Gastroesophageal sphincter (tissue), 4 donors: ENCODE results near the gene PLEKHM3. TPM values are rescaled to one million over a fixed set of nuclear protein-coding genes. Genes with fewer than 3 reads are reported as not detected.

Experiments used
- ATAC-seq: fragments of 150-250 bp; one replicate; pipeline ENCODE4 v1.9.1; 2016; ENCODE audit warnings: mild to moderate bottlenecking, moderate library complexity
- H3K27ac ChIP-seq, 4 donors: fragments of 200-600 bp; sonication (generic) in 3 of 4; 1 replicate in 3 of 4; 2 replicates in 1 of 4; pipeline ENCODE4 v1.5.1; 2016 to 2019
- H3K27me3 ChIP-seq: fragments of 200-600 bp; sonication (generic); one replicate; pipeline ENCODE4 v1.5.1; 2019
- H3K36me3 ChIP-seq, 2 donors: fragments of 200-600 bp; sonication (generic); one replicate each; pipeline ENCODE4 v1.5.1; 2019; ENCODE audit warnings: control low read depth in 1 of 2
- H3K4me1 ChIP-seq, 3 donors: fragments of 200-600 bp; sonication (generic); 1 replicate in 2 of 3; 2 replicates in 1 of 3; pipeline ENCODE4 v1.5.1; 2016 to 2019; ENCODE audit warnings: control low read depth in 2 of 3
- H3K4me3 ChIP-seq, 2 donors: fragments of 200-600 bp; sonication (generic); one replicate each; pipeline ENCODE4 v1.5.1; 2019; ENCODE audit warnings: mild to moderate bottlenecking in 1 of 2, moderate library complexity in 1 of 2
- H3K9me3 ChIP-seq, 3 donors: fragments of 200-600 bp; sonication (generic); one replicate each; pipeline ENCODE4 v1.5.1; 2017 to 2019; ENCODE audit warnings: control low read depth in 2 of 3
- EP300 ChIP-seq: sonication (generic); formaldehyde crosslinking; IDR thresholded peaks from one replicate; pipeline ENCODE4 v1.6.1; 2017; ENCODE audit warnings: antibody characterized with exemption, mild to moderate bottlenecking
- POLR2A ChIP-seq, 2 donors: fragments of 450-650 bp; IDR thresholded peaks; one replicate each; pipeline ENCODE4 v1.6.1; 2017; ENCODE audit warnings: antibody characterized with exemption in 2 of 2, mild to moderate bottlenecking in 2 of 2, moderate library complexity in 1 of 2
- POLR2AphosphoS5 ChIP-seq: sonication (generic); formaldehyde crosslinking; IDR thresholded peaks from one replicate; pipeline ENCODE4 v1.6.1; 2017; ENCODE audit warnings: antibody characterized with exemption
- WGBS, 2 donors: methylation state at CpG; one replicate each; pipeline ENCODE4 v1.1.5; 2018; ENCODE audit warnings: low coverage in 1 of 2; 5-methylcytosine and 5-hydroxymethylcytosine counted together
- total RNA-seq, 4 donors: library from RNA; depleted of rRNA; stranded (reverse); fragments of >200 nt; gene quantifications; one replicate each; pipeline ENCODE4 v1.1.0, GENCODE V29; 2016
- TF ChIP-seq, protein P1 (sequence below), 4 experiments: fragments of 200-600 bp in 2 of 4; fragments of 450-650 bp in 2 of 4; sonication (generic) in 1 of 4; IDR thresholded peaks; one replicate each; pipeline ENCODE4 v1.5.1; 2017 to 2019; ENCODE audit warnings: antibody characterized with exemption in 4 of 4, mild to moderate bottlenecking in 2 of 4, moderate library complexity in 2 of 4

The PLEKHM3 gene
- total RNA-seq, 4 donors from 2014 or later: 21.4 to 35.5 (median 29.7) TPM

DNA sequence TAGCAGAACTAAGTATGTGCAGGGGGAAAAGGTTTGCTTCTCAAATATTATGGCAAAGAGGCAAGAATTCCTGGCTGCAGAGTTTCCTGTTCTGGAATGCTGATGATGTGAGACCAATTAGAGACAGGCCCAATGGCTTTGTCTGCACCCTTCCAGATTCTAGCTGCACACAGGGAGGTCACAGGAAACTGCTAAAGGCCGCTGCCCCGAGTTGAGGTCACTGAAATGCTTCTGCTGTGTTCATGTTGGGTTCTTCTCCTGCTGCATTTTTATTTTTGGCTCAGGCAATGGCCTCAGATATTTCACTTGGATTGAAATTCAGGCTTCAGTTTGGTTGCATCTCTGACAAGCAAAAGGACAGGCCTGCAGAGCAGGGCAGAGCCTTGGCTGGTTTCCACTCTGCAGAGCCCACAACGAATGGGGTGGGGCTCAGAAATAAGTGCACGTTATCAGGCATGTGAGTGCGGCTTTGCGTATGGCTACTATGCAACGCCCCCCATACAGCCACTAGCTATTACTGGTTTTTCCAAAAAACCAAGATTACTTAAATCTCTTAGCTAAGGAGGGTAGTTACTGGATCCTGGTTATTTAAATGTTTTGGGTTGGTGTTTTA lies 188.7 kb downstream of the PLEKHM3 start:
- WGBS, 2 donors: 9 to 43% methylated on average over 3 to 7 of the region's 7 CpGs
- H3K27ac ChIP-seq: peak overlapping the region in 3 of 4 donors; percentile 11 to 65 (median 39)

DNA sequence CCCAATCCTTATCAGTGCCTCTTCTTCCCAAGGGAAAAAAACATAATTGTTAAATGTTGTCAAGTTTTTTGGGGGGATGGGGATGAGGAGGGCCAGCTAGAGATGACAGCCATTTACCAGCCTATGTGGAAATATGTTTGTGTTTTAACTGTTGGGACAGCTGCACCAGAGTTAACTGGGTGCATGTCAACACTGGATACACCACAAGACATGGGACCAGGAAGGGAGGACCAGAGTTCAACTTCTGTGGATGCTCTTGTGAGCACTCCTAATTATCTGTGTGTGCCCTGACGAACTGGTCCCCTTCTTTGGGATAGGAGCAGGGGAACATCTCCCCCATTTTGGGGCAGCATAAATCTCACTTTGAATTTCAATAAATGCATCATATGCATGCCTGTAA lies 189.5 kb downstream of the PLEKHM3 start:
- TF ChIP-seq, protein P1, sequence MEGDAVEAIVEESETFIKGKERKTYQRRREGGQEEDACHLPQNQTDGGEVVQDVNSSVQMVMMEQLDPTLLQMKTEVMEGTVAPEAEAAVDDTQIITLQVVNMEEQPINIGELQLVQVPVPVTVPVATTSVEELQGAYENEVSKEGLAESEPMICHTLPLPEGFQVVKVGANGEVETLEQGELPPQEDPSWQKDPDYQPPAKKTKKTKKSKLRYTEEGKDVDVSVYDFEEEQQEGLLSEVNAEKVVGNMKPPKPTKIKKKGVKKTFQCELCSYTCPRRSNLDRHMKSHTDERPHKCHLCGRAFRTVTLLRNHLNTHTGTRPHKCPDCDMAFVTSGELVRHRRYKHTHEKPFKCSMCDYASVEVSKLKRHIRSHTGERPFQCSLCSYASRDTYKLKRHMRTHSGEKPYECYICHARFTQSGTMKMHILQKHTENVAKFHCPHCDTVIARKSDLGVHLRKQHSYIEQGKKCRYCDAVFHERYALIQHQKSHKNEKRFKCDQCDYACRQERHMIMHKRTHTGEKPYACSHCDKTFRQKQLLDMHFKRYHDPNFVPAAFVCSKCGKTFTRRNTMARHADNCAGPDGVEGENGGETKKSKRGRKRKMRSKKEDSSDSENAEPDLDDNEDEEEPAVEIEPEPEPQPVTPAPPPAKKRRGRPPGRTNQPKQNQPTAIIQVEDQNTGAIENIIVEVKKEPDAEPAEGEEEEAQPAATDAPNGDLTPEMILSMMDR (IDR thresholded peaks at IDR 0.05): no peak
- TF ChIP-seq POLR2AphosphoS5: no peak
- TF ChIP-seq EP300: no peak
- TF ChIP-seq POLR2A (IDR thresholded peaks at IDR 0.05): no peak
- Histone ChIP-seq H3K36me3 (no peaks in the 10 kb centered on the region), H3K4me3 (no peak overlapping the region), H3K27ac (peak overlapping the region in 1 of 4 donors; percentile 1), H3K27me3 (no peaks in the 10 kb centered on the region), H3K4me1 (peaks cover 0 to 22% (median 17%) of the 10 kb centered on the region in 3 donors), H3K9me3 (no peaks in the 10 kb centered on the region)
- WGBS, 2 donors: no CpG with 5 or more reads among the region's 1 CpG
- ATAC-seq: no peak

More for the DNA sequence above, 188.7 kb downstream of the PLEKHM3 start:
- TF ChIP-seq POLR2AphosphoS5 (no peak), EP300 (no peak), POLR2A (IDR thresholded peaks at IDR 0.05) (no peak)
- TF ChIP-seq, protein P1 (IDR thresholded peaks at IDR 0.05): no peak
- Histone ChIP-seq H3K27me3 (no peaks in the 10 kb centered on the region), H3K9me3 (no peaks in the 10 kb centered on the region), H3K4me3 (no peak overlapping the region), H3K4me1 (peaks cover 0 to 22% (median 17%) of the 10 kb centered on the region in 3 donors), H3K36me3 (no peaks in the 10 kb centered on the region)
- ATAC-seq: no peak

DNA sequence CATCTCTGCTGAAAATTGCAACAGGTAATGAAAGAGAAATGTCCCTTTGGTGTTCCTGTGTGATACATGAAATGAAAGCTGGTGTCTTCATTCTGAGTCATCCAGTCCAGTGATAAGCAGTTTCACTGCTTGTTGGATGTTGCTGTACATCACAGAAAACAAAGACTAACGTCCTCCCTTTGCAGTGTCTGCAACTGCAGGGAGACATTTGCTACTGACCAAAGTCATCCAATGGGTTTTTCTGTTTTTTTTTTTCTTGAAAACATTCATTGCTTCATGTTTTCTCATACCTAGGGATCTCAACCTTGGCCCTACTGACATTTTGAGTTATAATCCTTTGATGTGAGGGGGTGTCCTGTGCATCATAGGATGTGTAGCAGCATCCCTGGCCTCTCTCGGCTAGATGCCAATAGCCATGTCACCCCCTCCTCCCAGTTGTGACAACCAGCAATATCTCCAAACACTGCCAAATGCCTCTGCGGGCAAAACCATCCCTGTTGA lies 192.0 kb downstream of the PLEKHM3 start:
- Histone ChIP-seq H3K4me3 (no peak overlapping the region), H3K27me3 (no peaks in the 10 kb centered on the region), H3K27ac (no peak overlapping the region), H3K9me3 (no peaks in the 10 kb centered on the region), H3K4me1 (peaks cover 0 to 17% (median 17%) of the 10 kb centered on the region in 3 donors), H3K36me3 (peaks cover 0 to 3% of the 10 kb centered on the region in 2 donors)
- WGBS, 2 donors: 88 to 100% methylated on average over 2 to 3 of the region's 3 CpGs
- no peak for ATAC-seq
- TF ChIP-seq, protein P1 (IDR thresholded peaks at IDR 0.05): no peak

DNA sequence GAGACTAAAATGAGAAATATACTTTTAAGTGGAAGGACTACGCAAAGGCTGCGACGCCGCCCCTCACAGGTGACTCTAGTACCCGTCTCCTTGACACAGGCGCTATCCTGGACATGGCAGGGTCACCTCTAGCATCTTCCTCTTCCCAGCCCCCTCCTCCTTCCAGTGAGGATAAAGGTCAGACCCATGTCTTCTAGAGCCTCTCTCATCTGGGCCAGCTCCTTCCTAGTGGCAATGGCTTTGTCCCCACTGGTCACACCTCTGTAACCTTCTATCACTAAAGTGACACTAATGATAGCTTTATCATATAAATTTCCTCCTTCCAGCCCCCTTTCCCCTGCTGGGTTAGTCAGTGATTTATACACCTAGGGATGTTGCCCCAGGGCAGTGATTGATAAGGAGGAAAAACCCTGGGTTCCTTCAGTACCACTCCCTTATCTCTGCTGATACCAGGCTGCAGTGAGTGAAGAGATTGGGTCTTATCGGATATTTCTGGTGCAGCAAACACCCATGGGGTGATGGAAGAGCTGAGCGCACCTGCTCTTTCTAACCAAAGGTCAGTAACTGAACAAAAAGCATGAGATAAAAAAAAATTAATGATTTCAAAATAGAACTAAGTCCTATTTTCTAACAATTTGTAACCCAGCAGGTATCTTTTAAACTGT lies 193.6 kb downstream of the PLEKHM3 start:
- Histone ChIP-seq H3K27me3 (no peaks in the 10 kb centered on the region), H3K4me1 (peaks cover 0 to 15% (median 10%) of the 10 kb centered on the region in 3 donors), H3K9me3 (no peaks in the 10 kb centered on the region), H3K27ac (no peak overlapping the region), H3K36me3 (peaks cover 0 to 14% of the 10 kb centered on the region in 2 donors), H3K4me3 (no peak overlapping the region)
- TF ChIP-seq POLR2AphosphoS5 (no peak), EP300 (no peak), POLR2A (IDR thresholded peaks at IDR 0.05) (no peak)
- TF ChIP-seq, protein P1 (IDR thresholded peaks at IDR 0.05): no peak
- ATAC-seq: no peak
- WGBS, 2 donors: 92% methylated on average over 7 of the region's 8 CpGs
